Measurements from ENCODE around the gene CNOT3. TPM values are rescaled to one million over a fixed set of nuclear protein-coding genes. Genes with fewer than 3 reads are reported as not detected.

The CNOT3 gene
- total RNA-seq, 5 donors from 2014 or later (not counting 1 experiment from before 2014, with no cell fraction given): 45.9 to 83.1 (median 77.0) TPM

GRCh38 chr19:54201172-54201701 lies 63.7 kb downstream of the CNOT3 start:
- Mint-ChIP-seq H3K4me1 (peaks cover 56 to 61% (median 59%) of the 10 kb centered on the region in 3 donors), H3K27ac (peak overlapping the region; percentile 98), H3K36me3 (peaks cover 42% of the 10 kb centered on the region), H3K4me3 (peak overlapping the region; percentile 96 to 100 (median 99)), H3K27me3 (no peaks in the 10 kb centered on the region), H3K9me3 (no peaks in the 10 kb centered on the region)
- Histone ChIP-seq H3K36me3 (ENCODE audit: control insufficient read depth in 2 of 2, extremely low read depth in 1 of 2, insufficient read depth in 1 of 2, low read length in 1 of 2) (peaks cover 12 to 46% of the 10 kb centered on the region in 2 donors), H3K4me3 (ENCODE audit: control insufficient read depth in 1 of 2, extremely low read depth in 1 of 2, low read length in 1 of 2) (peak overlapping the region; percentile 88 to 95), H3K9me3 (no peaks in the 10 kb centered on the region), H3K4me1 (ENCODE audit: control insufficient read depth in 1 of 2, extremely low read depth in 1 of 2, insufficient read depth in 2 of 2, low read length in 2 of 2) (peaks cover 24 to 55% of the 10 kb centered on the region in 2 experiments), H3K27me3 (replicated peaks in 1 of 2; ENCODE audit: control insufficient read depth in 2 of 2, extremely low read depth in 1 of 2, insufficient read depth in 2 of 2, low read length in 1 of 2) (no peaks in the 10 kb centered on the region), H3K27ac (ENCODE audit: low read length) (peak overlapping the region; percentile 94)
- CTCF ChIA-PET: interaction anchor here (0.6 to 1.5 kb wide), 5 partner anchors 10 to 1907 kb away, joined by 3 to 9 read pairs (median 3); partner anchors contain the start of genes CNOT3 (in 1 of the 2), MBOAT7 (in 1 of the 2) and TSEN34 (in 1 of the 2)
- POLR2A ChIA-PET: interaction anchor here in 1 of 2 donors (0.7 to 1.9 kb wide), 5 partner anchors 11 to 579 kb away, joined by 3 to 18 read pairs (median 8); partner anchors contain the start of genes CNOT3, LENG1, MBOAT7 and MYADM
- WGBS (ENCODE audit: insufficient coverage): 5% methylated on average over 17 of the region's 28 CpGs
- ATAC-seq (replicated peaks in 1 of 4): no peak
- DNase-seq: no peak

GRCh38 chr19:54201980-54202379 lies 64.4 kb downstream of the CNOT3 start:
- Mint-ChIP-seq H3K4me3 (peak overlapping the region; percentile 96 to 100 (median 99)), H3K4me1 (peaks cover 63 to 68% (median 66%) of the 10 kb centered on the region in 3 donors), H3K27ac (peak overlapping the region; percentile 82 to 98), H3K27me3 (no peaks in the 10 kb centered on the region), H3K9me3 (no peaks in the 10 kb centered on the region), H3K36me3 (peaks cover 50% of the 10 kb centered on the region)
- ChIA-PET CTCF (no interaction called here), POLR2A (no interaction called here)
- WGBS (ENCODE audit: insufficient coverage): 59% methylated on average over 7 of the region's 13 CpGs
- H3K4me3 ChIP-seq (ENCODE audit: control insufficient read depth in 1 of 2, extremely low read depth in 1 of 2, low read length in 1 of 2): peak overlapping the region in 1 of 2 donors; percentile 88
- H3K27me3 ChIP-seq (replicated peaks in 1 of 2; ENCODE audit: control insufficient read depth in 2 of 2, extremely low read depth in 1 of 2, insufficient read depth in 2 of 2, low read length in 1 of 2): no peaks in the 10 kb centered on the region
- ATAC-seq (replicated peaks in 1 of 4): no peak
- peak overlapping the region; percentile 94 for H3K27ac ChIP-seq (ENCODE audit: low read length)
- no peaks in the 10 kb centered on the region for H3K9me3 ChIP-seq
- peaks cover 24 to 63% of the 10 kb centered on the region in 2 experiments for H3K4me1 ChIP-seq (ENCODE audit: control insufficient read depth in 1 of 2, extremely low read depth in 1 of 2, insufficient read depth in 2 of 2, low read length in 2 of 2)
- H3K36me3 ChIP-seq (ENCODE audit: control insufficient read depth in 2 of 2, extremely low read depth in 1 of 2, insufficient read depth in 1 of 2, low read length in 1 of 2): peaks cover 19 to 53% of the 10 kb centered on the region in 2 donors
- DNase-seq: no peak

- ChIA-PET CTCF (no interaction called here), POLR2A (no interaction called here)
- Histone ChIP-seq H3K9me3 (no peaks in the 10 kb centered on the region), H3K36me3 (ENCODE audit: control insufficient read depth in 2 of 2, extremely low read depth in 1 of 2, insufficient read depth in 1 of 2, low read length in 1 of 2) (peaks cover 19 to 65% of the 10 kb centered on the region in 2 donors), H3K4me3 (ENCODE audit: control insufficient read depth in 1 of 2, extremely low read depth in 1 of 2, low read length in 1 of 2) (no peak overlapping the region), H3K27me3 (replicated peaks in 1 of 2; ENCODE audit: control insufficient read depth in 2 of 2, extremely low read depth in 1 of 2, insufficient read depth in 2 of 2, low read length in 1 of 2) (no peaks in the 10 kb centered on the region), H3K27ac (ENCODE audit: low read length) (no peak overlapping the region), H3K4me1 (ENCODE audit: control insufficient read depth in 1 of 2, extremely low read depth in 1 of 2, insufficient read depth in 2 of 2, low read length in 2 of 2) (peaks cover 24 to 75% of the 10 kb centered on the region in 2 experiments)
- H3K27me3 Mint-ChIP-seq: no peaks in the 10 kb centered on the region
- DNase-seq (no peak), ATAC-seq (replicated peaks in 1 of 4) (no peak)
- no peaks in the 10 kb centered on the region for H3K9me3 Mint-ChIP-seq
- peaks cover 61% of the 10 kb centered on the region for H3K36me3 Mint-ChIP-seq
- H3K27ac Mint-ChIP-seq: peak overlapping the region in 1 of 2 donors; percentile 16
- WGBS (ENCODE audit: insufficient coverage): 88% methylated on average over 4 of the region's 9 CpGs
- H3K4me3 Mint-ChIP-seq: peak overlapping the region; percentile 47 to 99 (median 96)
- H3K4me1 Mint-ChIP-seq: peaks cover 75 to 80% (median 78%) of the 10 kb centered on the region in 3 donors
Observed at GRCh38 chr19:54203151-54203611, 65.6 kb downstream of the CNOT3 start.

GRCh38 chr19:54204767-54205468 lies 67.4 kb downstream of the CNOT3 start:
- H3K27me3 Mint-ChIP-seq: no peaks in the 10 kb centered on the region
- H3K27ac Mint-ChIP-seq: no peak overlapping the region
- peaks cover 24 to 91% of the 10 kb centered on the region in 2 experiments for H3K4me1 ChIP-seq (ENCODE audit: control insufficient read depth in 1 of 2, extremely low read depth in 1 of 2, insufficient read depth in 2 of 2, low read length in 2 of 2)
- ATAC-seq (replicated peaks in 1 of 4) (no peak), DNase-seq (no peak)
- no peaks in the 10 kb centered on the region for H3K9me3 Mint-ChIP-seq
- H3K4me3 Mint-ChIP-seq: peak overlapping the region in 2 of 3 donors; percentile 32 to 96
- H3K36me3 ChIP-seq (ENCODE audit: control insufficient read depth in 2 of 2, extremely low read depth in 1 of 2, insufficient read depth in 1 of 2, low read length in 1 of 2): peaks cover 19 to 65% of the 10 kb centered on the region in 2 donors
- 88% methylated on average over 1 of the region's 4 CpGs for WGBS (ENCODE audit: insufficient coverage)
- no peaks in the 10 kb centered on the region for H3K9me3 ChIP-seq
- H3K36me3 Mint-ChIP-seq: peaks cover 63% of the 10 kb centered on the region
- POLR2A ChIA-PET: interaction anchor here (0.6 to 0.9 kb wide), 2 partner anchors 68 to 1458 kb away, joined by 3 read pairs; no protein-coding TSS in a partner anchor
- no peak overlapping the region for H3K27ac ChIP-seq (ENCODE audit: low read length)
- no peak overlapping the region for H3K4me3 ChIP-seq (ENCODE audit: control insufficient read depth in 1 of 2, extremely low read depth in 1 of 2, low read length in 1 of 2)
- no peaks in the 10 kb centered on the region for H3K27me3 ChIP-seq (replicated peaks in 1 of 2; ENCODE audit: control insufficient read depth in 2 of 2, extremely low read depth in 1 of 2, insufficient read depth in 2 of 2, low read length in 1 of 2)
- CTCF ChIA-PET: interaction anchor here in 1 of 2 donors (0.8 kb wide), 1 partner anchor 15 kb away, joined by 3 read pairs; the partner anchor contains the start of gene MBOAT7
- H3K4me1 Mint-ChIP-seq: peaks cover 83 to 92% (median 91%) of the 10 kb centered on the region in 3 donors

Other genes starting within 250 kb of the CNOT3 start
- not detected for gene CACNG7, start 228.5 kb upstream of the CNOT3 start, total RNA-seq
- under 1 TPM in 1 of 5 donors, not detected in 4; 0.03 TPM for gene CACNG8, start 174.8 kb upstream of the CNOT3 start, total RNA-seq
- not detected for gene CACNG6, start 146.1 kb upstream of the CNOT3 start, total RNA-seq
- not detected for gene VSTM1, start 73.9 kb upstream of the CNOT3 start, total RNA-seq
- not detected for gene TARM1, start 56.4 kb upstream of the CNOT3 start, total RNA-seq
- under 1 TPM; 0.32 to 0.76 (median 0.58) TPM for gene OSCAR, start 37.0 kb upstream of the CNOT3 start, total RNA-seq
- gene NDUFA3, start 34.9 kb upstream of the CNOT3 start, total RNA-seq: 100 to 1,000 TPM in 3 of 5 donors, 10 to 100 TPM in 2; 77.4 to 137 (median 123) TPM
- 10 to 100 TPM; 12.0 to 27.0 (median 20.7) TPM for gene TFPT, start 22.1 kb upstream of the CNOT3 start, total RNA-seq
- gene PRPF31, start 22.0 kb upstream of the CNOT3 start, total RNA-seq: 10 to 100 TPM; 56.3 to 75.3 (median 69.8) TPM
- gene LENG1, start 22.0 kb downstream of the CNOT3 start, total RNA-seq: 10 to 100 TPM in 4 of 5 donors, 1 to 10 TPM in 1; 8.4 to 21.5 (median 19.2) TPM
- 1 to 10 TPM in 4 of 5 donors, under 1 TPM in 1; 0.78 to 2.6 (median 1.4) TPM for gene TMC4, start 35.4 kb downstream of the CNOT3 start, total RNA-seq
- gene MBOAT7, start 51.8 kb downstream of the CNOT3 start, total RNA-seq: 10 to 100 TPM; 24.0 to 44.8 (median 38.9) TPM
- gene TSEN34, start 53.5 kb downstream of the CNOT3 start, total RNA-seq: 10 to 100 TPM in 4 of 5 donors, 1 to 10 TPM in 1; 9.5 to 28.5 (median 23.5) TPM
- gene RPS9, start 63.1 kb downstream of the CNOT3 start, total RNA-seq: 1,000 to 10,000 TPM; 1,706 to 1,922 (median 1,806) TPM
- gene LILRB3, start 85.2 kb downstream of the CNOT3 start, total RNA-seq: 1 to 10 TPM in 3 of 5 donors, under 1 TPM in 2; 0.72 to 2.8 (median 1.1) TPM
- under 1 TPM in 3 of 5 donors, not detected in 2; 0.13 to 0.58 (median 0.43) TPM for gene LILRA6, start 105.0 kb downstream of the CNOT3 start, total RNA-seq
- under 1 TPM in 1 of 5 donors, not detected in 4; 0.13 TPM for gene LILRB5, start 119.5 kb downstream of the CNOT3 start, total RNA-seq
- gene LILRB2, start 143.3 kb downstream of the CNOT3 start, total RNA-seq: under 1 TPM in 2 of 5 donors, not detected in 3; 0.46 to 0.53 TPM
- not detected for gene LILRA5, start 175.4 kb downstream of the CNOT3 start, total RNA-seq
- gene LILRA4, start 201.4 kb downstream of the CNOT3 start, total RNA-seq: under 1 TPM in 1 of 5 donors, not detected in 4; 0.58 TPM
- gene LAIR1, start 227.2 kb downstream of the CNOT3 start, total RNA-seq: 10 to 100 TPM; 40.2 to 66.0 (median 59.7) TPM